Activated T-cell treated with anti-CD3 and anti-CD28 coated beads for 24 hours (primary cell): ENCODE data around the gene EFCAB10.
"Not testable (repeated sequence)": the region's sequence is repeated elsewhere in the genome, so short reads cannot be mapped to it uniquely, and the experiment has no call there.

Experiments used
- DNase-seq: peaks from one replicate; pipeline ENCODE4 v3.0.0-alpha.2; 2020; ENCODE audit warnings: low read depth

Gene EFCAB10

GRCh38 chr7:105530546-105530945, 50.7 kb downstream of the EFCAB10 start:
- no peak for DNase-seq

- DNase-seq = no peak
These were observed 51.2 kb downstream of the EFCAB10 start for GRCh38 chr7:105530126-105530525.

- not testable (repeated sequence) for DNase-seq
These were observed 53.6 kb downstream of the EFCAB10 start for GRCh38 chr7:105527737-105528136.

- no peak for DNase-seq
These were observed 56.5 kb downstream of the EFCAB10 start for GRCh38 chr7:105524840-105525239.

- DNase-seq = not testable (repeated sequence)
These were observed 56.9 kb downstream of the EFCAB10 start for GRCh38 chr7:105524423-105524822.

GRCh38 chr7:105521717-105522463, 59.4 kb downstream of the EFCAB10 start, which contains the start of gene PUS7:
PUS7 (minus strand) TSS chr7:105522271; CDS start chr7:105508512, 13,759 bp downstream.
- DNase-seq = peak; percentile 80

GRCh38 chr7:105521027-105521716, 60.1 kb downstream of the EFCAB10 start:
- DNase-seq = peak; percentile 35

- not testable (repeated sequence) for DNase-seq
These were observed 60.7 kb downstream of the EFCAB10 start for GRCh38 chr7:105520620-105521019.

- no peak for DNase-seq
These were observed 61.9 kb downstream of the EFCAB10 start for GRCh38 chr7:105519353-105519752.

GRCh38 chr7:105515610-105516009, 65.7 kb downstream of the EFCAB10 start:
- DNase-seq = not testable (repeated sequence)
